Measurements from ENCODE around the gene MBD1. TPM values are rescaled to one million over a fixed set of nuclear protein-coding genes. Genes with fewer than 3 reads are reported as not detected.
"Not testable (repeated sequence)": the region's sequence is repeated elsewhere in the genome, so short reads cannot be mapped to it uniquely, and the experiment has no call there.

Gene MBD1
- total RNA-seq, 2 donors from 2014 or later = 54.2 to 92.3 TPM

DNA sequence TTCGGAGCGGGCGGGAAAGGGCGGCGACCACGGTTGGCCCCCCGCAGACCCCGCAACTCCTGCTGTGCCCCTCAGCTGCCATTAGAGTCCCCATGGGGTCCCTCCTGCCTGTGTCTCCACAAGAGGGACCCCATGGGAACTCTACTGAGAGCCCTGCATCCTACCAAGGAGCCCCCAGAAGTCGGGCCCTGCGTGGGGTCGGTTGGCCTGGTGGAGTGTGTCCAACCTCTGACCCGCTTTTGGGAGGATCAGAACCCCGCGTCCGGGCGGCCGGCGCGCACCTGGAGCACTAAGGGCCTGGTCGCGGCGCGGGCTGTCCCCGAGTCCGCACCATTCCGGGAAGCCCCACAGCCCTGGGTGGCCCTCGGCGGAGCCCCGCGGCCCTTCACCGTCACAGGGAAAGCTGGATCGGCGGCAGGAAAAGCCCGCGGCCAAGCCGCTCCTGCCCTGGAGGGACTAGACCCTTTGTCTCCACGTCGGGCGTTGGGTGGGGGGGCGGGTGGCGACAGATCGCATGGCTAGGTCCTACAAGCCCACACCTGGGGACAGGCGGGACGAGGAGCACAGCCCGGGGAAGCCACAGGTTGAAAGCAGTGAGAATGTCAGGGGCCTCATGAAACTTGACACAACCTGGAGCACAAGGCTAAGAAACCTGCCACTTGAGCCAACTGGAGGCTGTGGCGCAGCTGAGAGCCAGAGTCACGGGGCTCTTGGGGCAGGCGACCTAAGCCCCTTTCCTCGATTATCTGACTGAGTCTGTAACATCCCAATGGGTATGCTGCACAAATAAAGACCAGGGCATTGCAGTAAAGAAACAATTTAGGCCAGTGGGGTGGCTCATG, 17.3 kb upstream of the MBD1 start:
- Histone ChIP-seq H3K27me3 (peaks cover 3% of the 10 kb centered on the region), H3K36me3 (no peaks in the 10 kb centered on the region), H3K9ac (ENCODE audit: low read depth in 2 of 2, low read length in 2 of 2) (no peak overlapping the region), H3K9me3 (no peaks in the 10 kb centered on the region), H3K4me1 (no peaks in the 10 kb centered on the region), H3K27ac (no peak overlapping the region), H3K4me3 (peak overlapping the region; percentile 40)
- TF ChIP-seq, protein P1, sequence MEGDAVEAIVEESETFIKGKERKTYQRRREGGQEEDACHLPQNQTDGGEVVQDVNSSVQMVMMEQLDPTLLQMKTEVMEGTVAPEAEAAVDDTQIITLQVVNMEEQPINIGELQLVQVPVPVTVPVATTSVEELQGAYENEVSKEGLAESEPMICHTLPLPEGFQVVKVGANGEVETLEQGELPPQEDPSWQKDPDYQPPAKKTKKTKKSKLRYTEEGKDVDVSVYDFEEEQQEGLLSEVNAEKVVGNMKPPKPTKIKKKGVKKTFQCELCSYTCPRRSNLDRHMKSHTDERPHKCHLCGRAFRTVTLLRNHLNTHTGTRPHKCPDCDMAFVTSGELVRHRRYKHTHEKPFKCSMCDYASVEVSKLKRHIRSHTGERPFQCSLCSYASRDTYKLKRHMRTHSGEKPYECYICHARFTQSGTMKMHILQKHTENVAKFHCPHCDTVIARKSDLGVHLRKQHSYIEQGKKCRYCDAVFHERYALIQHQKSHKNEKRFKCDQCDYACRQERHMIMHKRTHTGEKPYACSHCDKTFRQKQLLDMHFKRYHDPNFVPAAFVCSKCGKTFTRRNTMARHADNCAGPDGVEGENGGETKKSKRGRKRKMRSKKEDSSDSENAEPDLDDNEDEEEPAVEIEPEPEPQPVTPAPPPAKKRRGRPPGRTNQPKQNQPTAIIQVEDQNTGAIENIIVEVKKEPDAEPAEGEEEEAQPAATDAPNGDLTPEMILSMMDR (IDR thresholded peaks at IDR 0.05) = no peak
- intact Hi-C loops (cut with DNase I) = loop anchor here (10.0 kb wide), 1 partner anchor 76 kb away; the partner anchor contains the start of gene SKA1
- DNase-seq = no peak

DNA sequence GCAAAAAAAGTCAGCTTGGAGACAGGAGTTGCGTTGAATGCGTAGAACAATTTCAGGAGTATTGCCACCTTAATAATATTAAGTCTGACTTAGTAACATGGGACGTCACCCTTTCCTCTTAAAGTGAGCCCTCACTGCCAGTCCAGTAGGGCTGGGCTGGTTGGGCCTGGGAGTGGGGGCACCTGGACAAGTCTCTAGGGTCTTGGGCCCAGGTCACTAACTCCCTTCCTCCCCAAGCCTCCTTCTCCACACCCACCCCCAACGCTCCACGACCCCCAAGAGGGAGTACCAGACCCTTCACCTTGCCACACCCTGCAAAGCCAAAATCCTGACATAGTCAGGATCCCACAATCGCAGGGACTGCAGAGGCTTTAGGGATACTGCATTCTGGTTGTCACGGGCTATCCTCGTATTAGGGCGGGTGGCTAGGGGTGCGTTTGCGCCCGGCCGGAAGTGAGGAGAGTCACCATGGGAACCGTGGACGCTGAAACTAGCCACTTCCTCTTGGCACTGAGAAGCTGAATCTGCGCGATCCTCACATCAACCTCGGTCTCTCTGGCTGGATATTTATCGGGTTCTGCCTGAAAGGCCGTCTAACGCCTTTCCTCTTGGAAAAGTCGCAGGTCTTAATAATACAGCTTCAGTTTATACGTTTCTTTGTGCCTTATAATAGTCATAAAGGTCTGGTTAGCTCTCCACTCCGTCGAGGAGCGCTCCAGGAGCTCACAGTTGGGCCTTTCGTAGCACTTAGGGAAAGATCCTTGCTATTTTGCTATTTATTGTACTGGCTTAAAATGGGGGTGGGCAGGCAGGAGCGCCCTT, 16.5 kb upstream of the MBD1 start:
- intact Hi-C loops (cut with DNase I) = loop anchor here (10.0 kb wide), 1 partner anchor 77 kb away; the partner anchor contains the start of gene SKA1
- Histone ChIP-seq H3K9ac (ENCODE audit: low read depth in 2 of 2, low read length in 2 of 2) (peak overlapping the region in 1 of 2 donors; percentile 63), H3K27me3 (peaks cover 3% of the 10 kb centered on the region), H3K4me1 (no peaks in the 10 kb centered on the region), H3K9me3 (no peaks in the 10 kb centered on the region), H3K27ac (no peak overlapping the region), H3K4me3 (peak overlapping the region; percentile 40), H3K36me3 (no peaks in the 10 kb centered on the region)
- peak; percentile 77 for DNase-seq
- TF ChIP-seq, protein P1 (IDR thresholded peaks at IDR 0.05) = no peak

DNA sequence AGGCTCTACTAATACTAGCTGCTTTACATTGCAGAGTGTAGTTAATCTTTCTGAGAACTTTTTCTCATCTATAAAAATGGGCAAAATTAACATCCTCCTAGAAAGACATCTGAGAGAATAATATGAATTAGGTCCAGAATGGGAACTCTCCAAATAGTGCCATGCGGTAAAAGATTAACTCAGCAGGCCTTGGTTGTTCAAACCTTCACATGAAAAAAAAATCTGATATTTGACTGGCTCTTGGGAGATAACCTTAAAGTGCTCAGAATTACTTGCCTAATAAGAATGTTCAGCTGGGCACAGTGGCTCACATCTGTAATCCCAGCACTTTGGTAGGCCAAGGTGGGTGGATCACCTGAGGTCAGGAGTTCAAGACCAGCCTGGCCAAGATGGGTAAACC, 11.7 kb upstream of the MBD1 start:
- no peaks in the 10 kb centered on the region for H3K4me1 ChIP-seq
- no peaks in the 10 kb centered on the region for H3K27me3 ChIP-seq
- no peaks in the 10 kb centered on the region for H3K36me3 ChIP-seq
- H3K9ac ChIP-seq (ENCODE audit: low read depth in 2 of 2, low read length in 2 of 2) = no peak overlapping the region
- intact Hi-C loops (cut with DNase I) = loop anchor here (10.0 kb wide), 1 partner anchor 82 kb away; the partner anchor contains the start of gene SKA1
- no peak for DNase-seq
- TF ChIP-seq, protein P1 (IDR thresholded peaks at IDR 0.05) = no peak
- no peak overlapping the region for H3K4me3 ChIP-seq
- H3K27ac ChIP-seq = no peak overlapping the region
- no peaks in the 10 kb centered on the region for H3K9me3 ChIP-seq

DNA sequence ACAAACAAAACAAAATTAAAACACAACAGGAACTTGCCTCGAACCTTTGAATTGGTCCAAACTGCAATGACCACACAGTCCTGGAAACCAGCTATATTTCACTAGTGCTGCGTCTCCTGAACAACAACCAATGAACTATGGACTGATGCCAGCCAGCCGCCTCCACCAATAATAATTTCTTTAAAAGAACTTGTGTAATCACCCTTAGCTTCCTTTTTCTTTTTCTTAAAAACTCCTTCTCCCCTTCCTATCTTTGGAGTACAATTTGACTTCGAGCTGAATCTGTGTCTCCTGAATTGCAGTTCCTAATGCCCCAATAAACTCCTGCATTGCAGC, 7.8 kb upstream of the MBD1 start:
- Histone ChIP-seq H3K27ac (no peak overlapping the region), H3K9ac (ENCODE audit: low read depth in 2 of 2, low read length in 2 of 2) (no peak overlapping the region), H3K27me3 (no peaks in the 10 kb centered on the region), H3K4me3 (no peak overlapping the region), H3K9me3 (no peaks in the 10 kb centered on the region), H3K36me3 (no peaks in the 10 kb centered on the region), H3K4me1 (no peaks in the 10 kb centered on the region)
- intact Hi-C loops (cut with DNase I) = no loop called here
- TF ChIP-seq, protein P1 (IDR thresholded peaks at IDR 0.05) = no peak
- no peak for DNase-seq

DNA sequence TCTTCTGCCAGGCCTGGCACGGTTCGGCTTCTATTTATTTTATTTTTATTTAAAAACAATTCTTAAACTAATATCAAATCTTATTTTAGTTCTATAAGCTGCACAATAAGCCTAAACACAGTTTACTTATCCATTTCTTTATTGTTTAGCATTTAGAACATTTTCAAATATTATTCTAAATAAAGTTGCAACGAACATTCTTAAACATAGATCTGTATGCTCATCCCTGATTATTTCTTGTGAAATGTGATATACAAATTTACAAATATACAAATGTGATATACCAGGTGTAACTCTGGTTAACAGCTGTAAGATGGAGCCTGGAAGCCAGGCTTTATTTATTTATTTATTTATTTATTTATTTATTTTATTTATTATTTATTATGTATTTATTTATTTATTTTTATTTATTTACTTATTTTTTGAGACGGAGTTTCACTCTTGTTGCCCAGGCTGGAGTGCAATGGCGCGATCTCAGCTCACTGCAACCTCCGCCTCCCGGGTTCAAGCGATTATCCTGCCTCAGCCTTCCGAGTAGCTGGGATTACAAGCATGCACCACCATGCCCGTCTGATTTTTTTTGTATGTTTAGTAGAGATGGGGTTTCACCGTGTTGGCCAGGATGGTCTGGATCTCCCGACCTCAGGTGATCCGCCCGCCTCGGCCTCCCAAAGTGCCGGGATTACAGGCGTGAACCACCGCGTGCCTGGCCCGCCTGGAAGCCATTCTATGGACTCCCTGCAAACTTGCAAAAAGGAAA, 7.2 kb upstream of the MBD1 start:
- H3K4me1 ChIP-seq; H3K9me3 ChIP-seq; DNase-seq; H3K27me3 ChIP-seq; intact Hi-C loops (cut with DNase I); H3K36me3 ChIP-seq: not testable (repeated sequence)
- H3K4me3 ChIP-seq = peak overlapping the region; percentile 82
- H3K9ac ChIP-seq (ENCODE audit: low read depth in 2 of 2, low read length in 2 of 2) = peak overlapping the region; percentile 54 to 85
- peak overlapping the region; percentile 81 for H3K27ac ChIP-seq
